ENCODE results near the gene MTAP. TPM values are rescaled to one million over a fixed set of nuclear protein-coding genes. Genes with fewer than 3 reads are reported as not detected.
A peak's percentile ranks its signal among the peaks of the same experiment; 100 is the strongest.

Gene MTAP
- total RNA-seq, 4 donors from 2014 or later = 13.3 to 40.3 (median 27.3) TPM

- Histone ChIP-seq H3K27me3 (no peaks in the 10 kb centered on the region), H3K4me1 (peaks cover 0 to 7% (median 2%) of the 10 kb centered on the region in 4 donors), H3K4me3 (no peak overlapping the region), H3K27ac (no peak overlapping the region), H3K36me3 (peaks cover 0 to 43% (median 0%) of the 10 kb centered on the region in 3 donors), H3K9me3 (no peaks in the 10 kb centered on the region)
- TF ChIP-seq POLR2A (IDR thresholded peaks at IDR 0.05) = no peak
- TF ChIP-seq CTCF (IDR thresholded peaks at IDR 0.05) = no peak
- no peak for DNase-seq
Measured at GRCh38 chr9:21836437-21837161, 34.2 kb downstream of the MTAP start.

GRCh38 chr9:21837501-21837900, 35.1 kb downstream of the MTAP start:
- TF ChIP-seq POLR2A (IDR thresholded peaks at IDR 0.05) = no peak

GRCh38 chr9:21840647-21841046, 38.2 kb downstream of the MTAP start:
- H3K27ac ChIP-seq = no peak overlapping the region
- TF ChIP-seq CTCF (IDR thresholded peaks at IDR 0.05) = no peak
- TF ChIP-seq POLR2A (IDR thresholded peaks at IDR 0.05) = no peak
- no peaks in the 10 kb centered on the region for H3K4me1 ChIP-seq
- no peaks in the 10 kb centered on the region for H3K9me3 ChIP-seq
- no peaks in the 10 kb centered on the region for H3K27me3 ChIP-seq
- H3K36me3 ChIP-seq = peaks cover 0 to 38% (median 0%) of the 10 kb centered on the region in 3 donors
- no peak overlapping the region for H3K4me3 ChIP-seq
- DNase-seq = no peak

More at GRCh38 chr9:21837501-21837900, 35.1 kb downstream of the MTAP start:
- Histone ChIP-seq H3K36me3 (peaks cover 0 to 46% (median 0%) of the 10 kb centered on the region in 3 donors), H3K9me3 (no peaks in the 10 kb centered on the region), H3K4me1 (no peaks in the 10 kb centered on the region), H3K27ac (no peak overlapping the region), H3K27me3 (no peaks in the 10 kb centered on the region), H3K4me3 (no peak overlapping the region)
- DNase-seq = no peak

GRCh38 chr9:21841133-21841532, 38.7 kb downstream of the MTAP start:
- no peak overlapping the region for H3K4me3 ChIP-seq
- no peak overlapping the region for H3K27ac ChIP-seq
- peaks cover 0 to 38% (median 0%) of the 10 kb centered on the region in 3 donors for H3K36me3 ChIP-seq
- no peaks in the 10 kb centered on the region for H3K27me3 ChIP-seq
- DNase-seq = no peak
- TF ChIP-seq POLR2A (IDR thresholded peaks at IDR 0.05) = no peak
- TF ChIP-seq CTCF (IDR thresholded peaks at IDR 0.05) = no peak
- H3K4me1 ChIP-seq = no peaks in the 10 kb centered on the region
- no peaks in the 10 kb centered on the region for H3K9me3 ChIP-seq

- H3K9me3 ChIP-seq = no peaks in the 10 kb centered on the region
- H3K4me1 ChIP-seq = no peaks in the 10 kb centered on the region
- no peak for TF ChIP-seq POLR2A (IDR thresholded peaks at IDR 0.05)
- TF ChIP-seq CTCF (IDR thresholded peaks at IDR 0.05) = no peak
- H3K27ac ChIP-seq = no peak overlapping the region
- no peaks in the 10 kb centered on the region for H3K36me3 ChIP-seq
- no peak overlapping the region for H3K4me3 ChIP-seq
- no peak for DNase-seq
- H3K27me3 ChIP-seq = no peaks in the 10 kb centered on the region
Measured at GRCh38 chr9:21848615-21849014, 46.2 kb downstream of the MTAP start.

GRCh38 chr9:21852754-21853153, 50.3 kb downstream of the MTAP start:
- DNase-seq = no peak
- TF ChIP-seq POLR2A (IDR thresholded peaks at IDR 0.05) (no peak), CTCF (IDR thresholded peaks at IDR 0.05) (no peak)
- no peaks in the 10 kb centered on the region for H3K9me3 ChIP-seq
- peaks cover 0 to 10% (median 0%) of the 10 kb centered on the region in 3 donors for H3K36me3 ChIP-seq
- no peaks in the 10 kb centered on the region for H3K27me3 ChIP-seq
- peak overlapping the region in 2 of 4 donors; percentile 35 to 66 for H3K27ac ChIP-seq
- H3K4me1 ChIP-seq = peaks cover 0 to 19% (median 0%) of the 10 kb centered on the region in 4 donors
- H3K4me3 ChIP-seq = no peak overlapping the region
